K562 (cell line): ENCODE data around the gene NOL12. TPM values are rescaled to one million over a fixed set of nuclear protein-coding genes. Genes with fewer than 3 reads are reported as not detected.

Experiments used
- CHD7 ChIP-seq: fragments of 200-600 bp; sonication (generic); IDR thresholded peaks from one replicate; pipeline ENCODE4 v1.6.1; 2012; ENCODE audit warnings: mild to moderate bottlenecking, low read depth, low read length, inconsistent platforms
- EWSR1 ChIP-seq: fragments of 450-650 bp; IDR thresholded peaks from 2 replicates; pipeline ENCODE4 v1.6.1; 2018; ENCODE audit warnings: borderline replicate concordance, mild to moderate bottlenecking, low read depth, moderate library complexity; ENCODE audit not compliant: partially characterized antibody
- HIVEP1 ChIP-seq: fragments of 250-450 bp; sonication (Bioruptor Pico); IDR thresholded peaks from 2 replicates; pipeline ENCODE4 v1.4.0; 2020; ENCODE audit warnings: mild to moderate bottlenecking
- RB1 ChIP-seq: fragments of 450-650 bp; IDR thresholded peaks from 2 replicates; pipeline ENCODE4 v1.6.1; 2017; ENCODE audit warnings: low read depth, mild to moderate bottlenecking
- TRIM25 ChIP-seq: fragments of 450-650 bp; IDR thresholded peaks from 2 replicates; pipeline ENCODE4 v1.7.0; 2016; ENCODE audit warnings: borderline replicate concordance
- TRIM28 ChIP-seq: fragments of 450-650 bp; IDR thresholded peaks from 2 replicates; pipeline ENCODE4 v1.6.1; 2017
- polyA plus RNA-seq, 8 experiments: library from polyadenylated mRNA; depleted of rRNA in 4 of 8; stranded (reverse) in 5 of 8; unstranded in 3 of 8; fragments of >200 nt; fragmentation: Nextera tagmentation in 2 of 8; fragmentation: Illumina TruSeq in 1 of 8; extraction: Ambion mirVana in 2 of 8; extraction: Trizol in 1 of 8; gene quantifications; 2 replicates each; pipeline versions ENCODE4 v1.2.1 to v1.2.3, GENCODE V29; 2011 to 2014; ENCODE audit warnings: inconsistent platforms in 1 of 8, missing spikeins in 1 of 8
- total RNA-seq, 7 experiments: library from RNA; depleted of rRNA in 6 of 7; stranded (reverse); fragments of >200 nt in 6 of 7; fragmentation: Illumina TruSeq in 2 of 7; extraction: Trizol in 2 of 7; gene quantifications; 2 replicates each; pipeline versions ENCODE4 v1.2.1 to v1.2.3, GENCODE V29; 2011 to 2021; ENCODE audit warnings: low replicate concordance in 1 of 7
- TF ChIP-seq, protein P1 (sequence below): fragments of 250-450 bp; sonication (Bioruptor Pico); IDR thresholded peaks from 2 replicates; pipeline ENCODE4 v1.5.0; 2022; ENCODE audit warnings: mild to moderate bottlenecking
- TF ChIP-seq, protein P2 (sequence below): fragments of 250-450 bp; sonication (Bioruptor Pico); IDR thresholded peaks from 2 replicates; pipeline ENCODE4 v1.5.0; 2020; ENCODE audit warnings: mild to moderate bottlenecking

The NOL12 gene
- total and polyA plus RNA-seq, 9 of the 15 experiments (the other 6 are each of a cell fraction or from before 2014, with no cell fraction given) = 2.8 to 40.9 (median 28.5) TPM

DNA sequence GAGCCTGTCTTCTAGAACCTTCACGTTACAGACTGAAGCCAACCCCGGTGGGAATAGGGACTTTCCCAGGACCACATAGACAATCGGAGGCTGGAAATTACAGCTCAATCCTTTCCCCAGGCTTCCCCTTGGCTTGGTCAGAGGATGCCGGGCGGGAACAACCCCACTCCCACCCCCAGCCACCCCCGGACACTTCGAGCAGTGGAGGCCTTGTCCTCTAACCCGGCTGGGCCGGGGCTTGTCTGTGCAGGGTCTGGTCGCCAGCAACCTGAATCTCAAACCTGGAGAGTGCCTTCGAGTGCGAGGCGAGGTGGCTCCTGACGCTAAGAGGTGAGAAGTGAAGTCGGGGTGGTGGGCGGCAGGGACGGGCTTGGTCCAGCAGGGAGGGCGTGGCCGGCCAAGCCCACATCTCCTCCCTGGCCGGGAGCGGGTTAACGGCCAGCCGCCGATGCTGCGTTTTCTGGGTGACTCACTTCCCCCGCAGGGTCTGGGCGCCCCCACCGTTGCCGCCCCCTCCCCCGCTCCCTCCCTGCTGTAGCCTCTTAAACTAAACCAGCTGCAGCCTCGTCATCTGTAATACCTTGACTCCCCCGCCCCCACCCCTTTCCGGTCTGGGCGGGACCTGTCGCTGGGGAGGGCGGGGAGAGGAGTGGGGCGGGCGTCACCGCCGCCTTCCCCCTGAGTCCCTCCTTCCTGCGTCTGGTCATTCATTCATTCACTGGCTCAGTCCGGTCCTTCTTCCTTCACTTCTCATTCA is 9.2 kb upstream of the NOL12 start (continued):
- TF ChIP-seq, protein P1, sequence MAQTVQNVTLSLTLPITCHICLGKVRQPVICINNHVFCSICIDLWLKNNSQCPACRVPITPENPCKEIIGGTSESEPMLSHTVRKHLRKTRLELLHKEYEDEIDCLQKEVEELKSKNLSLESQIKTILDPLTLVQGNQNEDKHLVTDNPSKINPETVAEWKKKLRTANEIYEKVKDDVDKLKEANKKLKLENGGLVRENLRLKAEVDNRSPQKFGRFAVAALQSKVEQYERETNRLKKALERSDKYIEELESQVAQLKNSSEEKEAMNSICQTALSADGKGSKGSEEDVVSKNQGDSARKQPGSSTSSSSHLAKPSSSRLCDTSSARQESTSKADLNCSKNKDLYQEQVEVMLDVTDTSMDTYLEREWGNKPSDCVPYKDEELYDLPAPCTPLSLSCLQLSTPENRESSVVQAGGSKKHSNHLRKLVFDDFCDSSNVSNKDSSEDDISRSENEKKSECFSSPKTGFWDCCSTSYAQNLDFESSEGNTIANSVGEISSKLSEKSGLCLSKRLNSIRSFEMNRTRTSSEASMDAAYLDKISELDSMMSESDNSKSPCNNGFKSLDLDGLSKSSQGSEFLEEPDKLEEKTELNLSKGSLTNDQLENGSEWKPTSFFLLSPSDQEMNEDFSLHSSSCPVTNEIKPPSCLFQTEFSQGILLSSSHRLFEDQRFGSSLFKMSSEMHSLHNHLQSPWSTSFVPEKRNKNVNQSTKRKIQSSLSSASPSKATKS (CRISPR knock-in tag) = no peak
- TF ChIP-seq, protein P2, sequence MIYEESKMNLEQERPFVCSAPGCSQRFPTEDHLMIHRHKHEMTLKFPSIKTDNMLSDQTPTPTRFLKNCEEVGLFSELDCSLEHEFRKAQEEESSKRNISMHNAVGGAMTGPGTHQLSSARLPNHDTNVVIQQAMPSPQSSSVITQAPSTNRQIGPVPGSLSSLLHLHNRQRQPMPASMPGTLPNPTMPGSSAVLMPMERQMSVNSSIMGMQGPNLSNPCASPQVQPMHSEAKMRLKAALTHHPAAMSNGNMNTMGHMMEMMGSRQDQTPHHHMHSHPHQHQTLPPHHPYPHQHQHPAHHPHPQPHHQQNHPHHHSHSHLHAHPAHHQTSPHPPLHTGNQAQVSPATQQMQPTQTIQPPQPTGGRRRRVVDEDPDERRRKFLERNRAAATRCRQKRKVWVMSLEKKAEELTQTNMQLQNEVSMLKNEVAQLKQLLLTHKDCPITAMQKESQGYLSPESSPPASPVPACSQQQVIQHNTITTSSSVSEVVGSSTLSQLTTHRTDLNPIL (CRISPR knock-in tag) = no peak
- no peak for TF ChIP-seq EWSR1
- TF ChIP-seq CHD7 = no peak
- TF ChIP-seq TRIM28 = no peak
- no peak for TF ChIP-seq TRIM25
- no peak for TF ChIP-seq RB1
- no peak for TF ChIP-seq HIVEP1 (CRISPR knock-in tag)
